Pericardium fibroblast (primary cell): ENCODE data around the gene IREB2. TPM values are rescaled to one million over a fixed set of nuclear protein-coding genes. Genes with fewer than 3 reads are reported as not detected.

Experiments used
- total RNA-seq: library from RNA; depleted of rRNA; stranded (reverse); fragments of >200 nt; gene quantifications from 2 replicates; pipeline ENCODE4 v1.2.3, GENCODE V29; 2015

The IREB2 gene, protein sequence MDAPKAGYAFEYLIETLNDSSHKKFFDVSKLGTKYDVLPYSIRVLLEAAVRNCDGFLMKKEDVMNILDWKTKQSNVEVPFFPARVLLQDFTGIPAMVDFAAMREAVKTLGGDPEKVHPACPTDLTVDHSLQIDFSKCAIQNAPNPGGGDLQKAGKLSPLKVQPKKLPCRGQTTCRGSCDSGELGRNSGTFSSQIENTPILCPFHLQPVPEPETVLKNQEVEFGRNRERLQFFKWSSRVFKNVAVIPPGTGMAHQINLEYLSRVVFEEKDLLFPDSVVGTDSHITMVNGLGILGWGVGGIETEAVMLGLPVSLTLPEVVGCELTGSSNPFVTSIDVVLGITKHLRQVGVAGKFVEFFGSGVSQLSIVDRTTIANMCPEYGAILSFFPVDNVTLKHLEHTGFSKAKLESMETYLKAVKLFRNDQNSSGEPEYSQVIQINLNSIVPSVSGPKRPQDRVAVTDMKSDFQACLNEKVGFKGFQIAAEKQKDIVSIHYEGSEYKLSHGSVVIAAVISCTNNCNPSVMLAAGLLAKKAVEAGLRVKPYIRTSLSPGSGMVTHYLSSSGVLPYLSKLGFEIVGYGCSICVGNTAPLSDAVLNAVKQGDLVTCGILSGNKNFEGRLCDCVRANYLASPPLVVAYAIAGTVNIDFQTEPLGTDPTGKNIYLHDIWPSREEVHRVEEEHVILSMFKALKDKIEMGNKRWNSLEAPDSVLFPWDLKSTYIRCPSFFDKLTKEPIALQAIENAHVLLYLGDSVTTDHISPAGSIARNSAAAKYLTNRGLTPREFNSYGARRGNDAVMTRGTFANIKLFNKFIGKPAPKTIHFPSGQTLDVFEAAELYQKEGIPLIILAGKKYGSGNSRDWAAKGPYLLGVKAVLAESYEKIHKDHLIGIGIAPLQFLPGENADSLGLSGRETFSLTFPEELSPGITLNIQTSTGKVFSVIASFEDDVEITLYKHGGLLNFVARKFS
- 13.8 and 20.7 TPM in 2 replicates for total RNA-seq

DNA sequence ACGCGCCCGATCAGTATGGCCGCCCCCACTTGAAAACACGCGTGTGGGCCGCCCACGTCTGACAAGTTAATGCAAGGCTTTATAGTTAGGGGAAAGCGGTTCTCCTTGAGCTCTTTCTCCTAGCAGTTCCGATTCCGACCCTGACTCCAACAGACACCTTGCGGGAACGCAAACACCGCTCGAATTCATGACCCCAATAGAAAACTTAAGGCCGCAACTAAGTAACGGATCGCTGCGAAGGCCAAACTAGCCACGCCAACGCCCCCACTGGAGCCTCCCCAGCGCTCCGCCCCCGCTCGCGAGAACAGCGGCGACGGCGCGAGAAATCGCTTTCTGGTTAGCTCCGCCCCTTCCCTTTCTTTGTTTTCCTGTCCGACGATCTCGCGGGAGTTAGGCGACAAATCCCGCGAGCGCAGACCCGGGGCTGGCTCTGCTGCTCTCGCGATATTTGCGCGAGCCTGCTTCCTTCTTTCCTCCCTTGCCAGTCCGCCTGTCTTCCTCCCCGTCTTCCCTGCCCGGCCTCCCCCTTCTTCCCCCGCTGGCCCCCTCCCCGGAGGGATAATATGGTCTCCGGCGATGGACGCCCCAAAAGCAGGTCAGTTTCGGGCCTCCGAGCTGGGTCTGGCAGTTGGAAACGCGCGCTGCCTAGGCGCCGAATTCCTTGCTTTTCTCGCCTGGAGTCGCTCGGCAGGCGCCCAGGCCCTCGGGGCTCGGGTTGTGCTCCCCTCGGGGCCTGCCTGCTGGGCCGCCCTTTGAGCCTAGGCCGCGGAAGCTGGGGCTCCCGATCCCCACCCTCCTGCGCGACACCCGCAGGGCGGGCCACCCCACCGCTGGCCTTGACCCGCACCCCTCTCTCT, at the start of gene IREB2:
Gene IREB2 (plus strand): TSS at position 455 of the 857 bp plus-strand sequence. CDS start 122 bp downstream, at position 577.

GRCh38 chr15:78506971-78507830, 69.2 kb downstream of the IREB2 start, which contains the start of gene HYKK:
Gene HYKK, plus strand, starts transcription at chr15:78507577. Its CDS starts 5,512 bp downstream, at chr15:78513089.

GRCh38 chr15:78540141-78540870, 102.3 kb downstream of the IREB2 start, which contains the start of gene PSMA4:
Gene PSMA4, plus strand, starts transcription at chr15:78540444. Its CDS starts 1,484 bp downstream, at chr15:78541928.

Other genes starting within 250 kb of the IREB2 start
- gene ACSBG1, start 203.7 kb upstream of the IREB2 start, total RNA-seq, result 0.12 TPM in 1 of 2 replicates, not detected in the other
- gene DNAJA4, start 173.7 kb upstream of the IREB2 start, total RNA-seq, result 1.4 and 2.5 TPM in 2 replicates
- 36.1 and 57.2 TPM in 2 replicates for gene SKIC8, start 138.6 kb upstream of the IREB2 start, total RNA-seq
- gene CRABP1, start 97.9 kb upstream of the IREB2 start, total RNA-seq, result not detected in 2 replicates
- gene HYKK, start 69.4 kb downstream of the IREB2 start, total RNA-seq, result 2.0 and 5.3 TPM in 2 replicates
- 134 and 156 TPM in 2 replicates for gene PSMA4, start 102.2 kb downstream of the IREB2 start, total RNA-seq
- gene CHRNA5, start 127.3 kb downstream of the IREB2 start, total RNA-seq, result 0.26 and 0.35 TPM in 2 replicates
- gene CHRNA3, start 182.8 kb downstream of the IREB2 start, total RNA-seq, result not detected in 2 replicates
- not detected in 2 replicates for gene CHRNB4, start 203.0 kb downstream of the IREB2 start, total RNA-seq